ENCODE measurements around the gene FGF6.
"Not testable (repeated sequence)": the region's sequence is repeated elsewhere in the genome, so short reads cannot be mapped to it uniquely, and the experiment has no call there.

Gene FGF6, protein sequence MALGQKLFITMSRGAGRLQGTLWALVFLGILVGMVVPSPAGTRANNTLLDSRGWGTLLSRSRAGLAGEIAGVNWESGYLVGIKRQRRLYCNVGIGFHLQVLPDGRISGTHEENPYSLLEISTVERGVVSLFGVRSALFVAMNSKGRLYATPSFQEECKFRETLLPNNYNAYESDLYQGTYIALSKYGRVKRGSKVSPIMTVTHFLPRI
- long read RNA-seq, donor 1: 0 reads
- long read RNA-seq, donor 2: 0 reads
- long read RNA-seq, donor 3: 0 reads
- long read RNA-seq, donor 4: 0 reads
- long read RNA-seq, donor 5: 0 reads
- long read RNA-seq, donor 6: 0 reads
- long read RNA-seq, donor 7: 0 reads
- long read RNA-seq, donor 8: 0 reads

DNA sequence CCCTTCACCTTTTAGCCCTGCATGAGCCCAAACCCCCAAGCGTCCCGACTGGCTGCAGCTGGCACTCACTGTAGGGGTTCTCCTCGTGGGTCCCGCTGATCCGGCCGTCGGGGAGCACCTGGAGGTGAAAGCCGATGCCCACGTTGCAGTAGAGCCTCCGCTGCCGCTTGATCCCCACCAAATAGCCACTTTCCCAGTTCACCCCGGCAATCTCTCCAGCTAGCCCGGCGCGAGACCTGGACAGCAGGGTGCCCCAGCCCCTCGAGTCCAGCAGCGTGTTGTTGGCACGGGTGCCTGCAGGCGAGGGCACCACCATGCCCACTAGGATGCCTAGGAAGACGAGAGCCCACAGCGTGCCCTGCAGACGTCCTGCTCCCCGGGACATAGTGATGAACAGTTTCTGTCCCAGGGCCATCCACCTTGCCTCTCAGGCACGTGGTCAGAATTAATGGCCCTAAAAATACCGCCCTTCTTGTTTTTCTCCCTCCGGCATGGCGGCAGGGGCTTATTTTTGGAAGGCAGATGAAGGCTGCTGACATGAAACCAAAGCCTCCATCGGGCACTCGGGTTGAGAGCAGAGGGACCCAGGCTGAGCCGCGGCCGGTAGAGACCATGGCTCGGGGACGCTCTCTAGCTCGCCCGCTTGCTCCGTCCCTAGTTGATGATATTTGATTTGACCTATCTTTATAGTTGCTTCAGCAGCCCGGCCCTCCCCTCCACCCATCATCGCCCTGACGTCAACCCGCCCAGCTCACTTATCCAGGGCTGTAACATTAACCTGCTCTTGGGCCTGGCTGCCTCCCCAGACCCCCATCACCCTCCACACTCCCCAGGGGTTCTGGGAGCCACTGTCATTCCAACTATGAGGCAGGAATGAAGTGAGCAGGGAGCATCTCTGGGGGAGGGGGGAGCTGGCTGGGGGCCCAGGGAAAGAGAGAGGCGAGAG, at the start of gene FGF6:
Gene FGF6, minus strand, starts transcription at position 660 of the 946 bp plus-strand sequence. Its CDS starts 245 bp downstream, at position 415.
- DNase-seq: no peak

DNA sequence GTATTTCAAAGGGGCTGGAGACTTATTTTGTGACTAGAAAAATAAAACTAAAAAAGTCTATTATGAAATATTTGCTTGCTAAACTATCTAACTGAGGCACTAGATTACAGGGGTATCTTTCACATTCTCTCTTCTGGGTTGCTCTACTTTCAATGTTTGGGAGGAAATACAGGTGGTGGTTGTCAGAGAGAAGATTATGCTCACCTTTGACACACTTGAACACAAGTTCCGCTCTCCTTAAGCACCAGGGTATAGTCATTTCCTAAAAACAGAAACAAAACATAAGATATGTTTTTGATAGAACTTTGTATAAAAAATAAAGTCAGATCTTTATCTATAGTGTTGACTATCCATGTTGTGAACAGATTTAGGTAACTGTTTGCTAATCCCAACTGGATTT, 45.4 kb upstream of the FGF6 start:
- DNase-seq: no peak

DNA sequence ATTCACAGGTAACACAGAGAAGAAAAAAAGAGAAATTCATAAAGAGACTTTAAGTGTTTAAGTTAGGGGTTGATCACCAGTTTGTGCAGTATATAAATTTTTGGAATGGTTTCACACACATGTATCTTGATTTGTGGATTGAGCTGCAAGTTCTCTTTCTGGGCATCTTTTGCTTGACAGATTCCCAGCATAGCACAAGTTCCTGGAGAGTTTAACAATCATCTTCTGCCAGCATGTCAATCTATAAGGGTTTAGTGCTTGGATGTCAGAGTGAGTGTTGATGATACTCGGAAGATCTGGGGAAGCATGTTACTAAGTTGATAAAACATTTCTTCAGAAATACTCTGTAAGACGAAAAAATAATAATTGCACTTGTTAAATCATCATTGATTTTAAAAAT, 43.9 kb upstream of the FGF6 start:
- DNase-seq: no peak

DNA sequence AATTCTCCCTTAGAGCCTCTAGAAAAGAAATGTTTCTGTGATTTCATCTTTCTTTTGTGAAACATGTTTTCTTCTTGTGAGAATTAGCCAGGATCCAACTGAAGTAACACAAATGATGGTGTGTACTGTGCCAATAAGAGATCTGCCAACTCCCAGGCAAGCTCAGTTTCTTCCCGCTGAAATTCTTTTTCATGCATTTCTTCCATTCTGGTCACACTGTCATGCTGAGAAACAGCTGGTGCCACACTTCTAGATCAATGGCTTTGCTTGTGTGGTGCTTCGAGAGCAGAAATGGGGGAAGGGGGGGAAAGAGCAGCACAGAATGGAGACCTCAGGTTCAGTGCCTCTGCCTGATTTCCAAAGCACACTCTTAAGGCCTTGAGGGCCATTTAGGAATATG, 41.4 kb upstream of the FGF6 start:
- no peak for DNase-seq

DNA sequence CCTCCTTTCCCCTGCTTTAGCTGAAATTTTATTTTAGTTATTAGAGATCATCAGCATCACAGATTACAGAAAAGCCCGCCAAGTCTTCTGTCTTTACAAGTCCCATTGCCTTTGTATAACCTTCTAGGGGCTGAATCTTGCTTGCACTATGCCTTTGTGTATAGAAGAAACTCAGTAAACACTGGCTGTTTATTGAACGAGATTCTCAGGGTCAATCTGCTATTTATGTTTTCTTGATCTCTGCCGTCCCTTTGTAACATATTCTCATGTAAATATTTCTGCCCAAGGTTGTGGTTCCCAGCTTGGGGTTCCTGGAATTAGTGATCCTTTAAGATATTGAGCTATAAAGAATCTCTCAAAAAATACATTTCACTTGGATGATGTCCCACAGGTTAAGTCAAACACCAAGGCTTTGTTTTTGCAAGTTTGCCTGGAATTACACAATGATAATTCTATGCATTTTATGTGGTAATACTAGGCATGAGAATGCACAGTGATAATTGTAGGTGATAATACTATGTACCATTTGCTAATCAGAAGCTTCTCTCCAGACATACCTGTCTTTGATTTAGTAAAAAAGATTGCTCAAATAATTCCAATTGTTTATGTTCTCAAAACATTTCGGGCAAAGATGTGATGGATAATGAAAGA, 40.6 kb upstream of the FGF6 start:
- no peak for DNase-seq

DNA sequence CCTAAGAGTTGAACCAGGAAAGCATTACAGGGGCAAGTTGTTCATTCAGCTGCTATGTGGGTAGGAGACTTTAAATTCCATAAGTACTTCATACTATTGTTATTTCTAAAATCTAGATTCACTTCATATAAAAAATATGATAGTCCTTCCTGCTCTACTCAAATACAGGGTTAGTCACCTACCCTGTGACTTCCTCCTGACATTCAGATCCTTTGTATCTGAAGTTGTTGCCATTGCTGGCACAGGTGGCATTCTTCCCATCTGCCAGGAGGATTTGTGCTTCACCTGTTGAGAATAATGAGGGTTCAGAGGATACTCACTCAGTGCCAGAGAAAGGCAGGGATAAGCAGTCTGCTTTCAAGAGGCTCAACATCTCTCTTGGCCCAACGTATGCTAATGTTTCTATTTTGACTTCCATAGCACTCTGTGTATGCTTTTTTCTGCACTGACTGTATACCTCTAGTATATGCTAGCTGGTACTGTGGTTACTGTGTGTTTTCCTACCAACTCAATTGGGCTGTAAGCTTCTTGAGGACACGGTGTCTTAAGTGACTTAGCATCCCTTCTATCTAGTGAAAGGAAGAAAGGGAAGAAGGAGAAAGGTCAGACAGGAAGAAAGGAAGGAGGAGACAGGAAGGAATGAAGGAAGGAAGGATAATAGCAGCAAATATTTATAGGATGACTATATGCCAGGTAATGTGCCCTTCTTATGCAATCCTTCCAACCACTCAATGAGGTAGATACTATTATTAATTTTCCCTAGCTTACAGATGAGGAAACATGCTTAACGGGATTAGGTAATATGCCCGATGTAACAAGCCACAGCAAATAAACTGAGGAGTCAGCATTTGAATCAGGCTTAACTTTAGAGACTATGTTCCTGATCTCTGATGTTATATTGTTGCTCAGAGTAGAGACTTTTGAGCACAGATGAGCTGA, 38.5 kb upstream of the FGF6 start:
- no peak for DNase-seq

DNA sequence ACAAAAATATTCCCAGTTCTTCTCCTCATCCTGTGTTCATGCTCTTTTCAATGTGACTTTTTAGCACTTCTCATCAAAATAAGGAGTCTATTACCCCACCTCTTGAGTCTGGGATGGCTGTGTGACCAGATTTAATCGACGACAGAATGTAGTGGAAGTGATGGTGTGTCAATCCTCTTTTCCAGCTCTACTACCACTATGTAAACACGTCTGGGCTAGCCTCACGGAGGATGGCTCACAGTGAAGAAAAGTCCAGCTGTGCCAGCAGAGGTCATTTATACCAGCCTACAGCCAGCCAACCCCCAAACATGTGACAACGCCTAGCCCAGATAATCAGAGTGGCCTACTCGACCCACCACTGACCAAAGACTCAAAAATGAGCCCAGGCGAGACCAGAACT, 37.3 kb upstream of the FGF6 start:
- no peak for DNase-seq

DNA sequence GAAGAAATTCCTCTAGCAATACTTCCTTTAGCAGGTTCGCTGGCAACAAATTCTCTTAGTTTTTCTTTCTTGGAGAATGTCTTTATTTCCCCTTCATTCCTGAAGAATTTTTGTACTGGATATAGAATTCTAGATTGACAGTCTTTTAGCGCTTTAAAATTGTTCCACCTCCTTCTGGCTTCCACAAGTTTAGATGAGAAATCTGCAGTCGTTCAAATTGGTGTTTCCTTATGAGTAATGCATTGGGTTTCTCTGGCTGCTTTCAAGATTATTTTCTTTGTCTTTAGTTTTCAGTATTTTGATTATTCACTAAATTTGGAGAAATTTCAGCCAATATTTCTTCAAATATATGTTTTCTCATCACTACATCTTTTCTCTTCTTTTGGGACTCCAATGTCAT, 33.3 kb upstream of the FGF6 start:
- DNase-seq: no peak

DNA sequence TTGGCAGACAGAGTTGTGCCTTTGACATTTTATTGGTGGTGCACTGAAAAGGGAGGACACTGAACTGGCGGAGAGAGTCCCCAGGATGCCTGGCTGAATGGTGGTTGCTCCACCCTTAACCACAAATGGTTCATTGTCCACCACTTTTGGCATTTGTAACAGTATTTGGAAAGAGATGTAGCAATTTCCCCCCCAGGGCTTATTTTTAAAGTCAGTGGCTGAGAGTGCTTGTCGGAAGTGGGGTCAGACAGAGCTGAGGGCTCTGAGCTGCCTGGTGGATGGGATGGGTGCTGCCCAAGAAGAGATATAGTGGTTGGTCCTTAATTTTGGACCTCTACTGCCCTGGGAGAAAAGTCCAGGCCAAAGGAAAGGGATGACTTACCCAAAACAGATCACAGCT, 31.5 kb upstream of the FGF6 start:
- no peak for DNase-seq

DNA sequence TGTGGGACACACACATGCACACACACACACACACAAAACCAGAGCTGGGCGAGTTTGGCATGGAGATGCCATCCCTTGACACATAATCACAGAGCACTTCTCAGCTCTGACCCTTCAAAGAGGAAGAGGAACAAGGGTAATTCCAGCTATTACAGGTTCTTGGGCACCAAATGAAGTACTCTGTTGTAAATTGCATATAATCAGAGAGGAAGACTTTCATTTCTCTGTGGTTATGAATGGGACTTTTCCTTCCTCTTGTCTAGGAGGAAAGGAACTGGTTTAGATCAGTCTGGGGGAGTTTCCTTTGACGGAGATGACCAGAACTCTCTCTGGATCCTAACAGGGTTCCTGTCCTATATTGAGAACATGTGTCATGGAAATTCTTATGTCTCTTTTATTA, 26.4 kb upstream of the FGF6 start:
- DNase-seq: no peak

DNA sequence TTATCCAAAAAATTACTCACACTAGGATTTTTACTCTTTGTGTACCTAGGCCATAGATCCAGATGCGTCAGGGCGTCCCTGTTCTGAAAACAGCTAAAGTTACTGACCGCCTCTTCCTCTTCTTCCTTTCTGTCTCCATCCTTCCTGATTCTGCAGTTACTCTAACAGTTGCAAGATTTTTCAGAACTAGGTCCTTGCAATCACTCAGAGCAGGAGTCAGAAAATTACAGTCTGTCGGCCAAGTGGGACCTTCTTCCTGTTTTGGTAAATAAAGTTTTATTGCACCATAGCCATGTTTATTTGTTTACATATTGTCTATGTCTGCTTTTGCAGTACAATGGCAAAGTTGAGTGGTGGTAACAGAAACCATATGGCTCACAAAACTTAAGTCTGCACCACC, 25.6 kb upstream of the FGF6 start:
- DNase-seq: no peak

DNA sequence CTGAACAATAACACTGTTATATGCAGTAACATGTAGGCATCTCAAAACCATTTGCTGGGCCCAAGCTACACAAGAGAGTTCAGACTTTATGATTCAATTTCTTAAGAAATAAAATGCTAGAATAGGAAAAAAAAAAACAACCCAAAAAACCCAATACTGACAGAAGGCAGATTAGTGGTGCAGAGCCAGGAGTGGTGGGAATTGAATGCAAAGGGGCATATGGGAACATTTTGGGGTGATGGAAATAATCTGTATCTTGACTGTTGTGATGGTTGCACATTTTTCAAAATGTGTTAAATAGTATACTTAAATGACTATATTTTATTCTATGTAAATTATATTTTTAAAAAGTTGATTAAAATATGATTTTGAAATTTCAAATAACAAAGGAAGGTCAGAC, 23.4 kb upstream of the FGF6 start:
- no peak for DNase-seq

DNA sequence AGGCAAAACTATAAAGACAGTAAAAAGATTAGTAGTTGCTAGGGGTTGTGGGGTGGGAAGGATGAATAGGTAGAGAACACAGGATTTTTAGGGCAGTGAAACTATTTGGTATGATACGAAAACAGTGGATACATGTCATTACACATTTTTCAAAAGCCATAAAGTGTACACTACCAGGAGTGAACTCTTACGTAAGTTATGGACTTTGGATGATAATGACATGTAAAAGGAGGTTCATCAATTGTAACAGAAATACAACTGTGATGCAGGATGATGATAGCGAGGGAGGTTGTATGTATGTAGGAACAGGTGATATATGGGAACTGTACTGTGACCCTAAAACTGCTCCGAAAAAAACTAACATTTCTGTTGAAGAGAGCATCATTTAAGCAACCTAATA, 15.1 kb upstream of the FGF6 start:
- DNase-seq: no peak

DNA sequence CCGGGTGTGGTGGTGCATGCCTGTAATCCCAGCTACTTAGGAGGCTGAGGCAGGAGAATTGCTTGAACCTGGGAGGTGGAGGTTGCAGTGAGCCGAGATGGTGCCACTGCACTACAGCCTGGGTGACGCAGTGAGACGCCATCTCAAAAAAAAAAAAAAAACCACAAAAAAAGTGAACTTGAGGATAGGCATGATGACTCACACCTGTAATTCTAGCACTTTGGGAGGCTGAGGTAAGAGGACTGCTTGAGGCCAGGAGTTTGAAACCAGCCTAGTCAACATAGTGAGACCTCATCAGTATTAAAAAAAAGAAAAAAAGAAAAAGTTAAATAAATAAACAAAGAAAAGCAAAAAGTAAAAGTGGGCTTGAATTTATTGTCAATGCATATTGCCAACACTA, 10.2 kb upstream of the FGF6 start:
- DNase-seq: not testable (repeated sequence)

DNA sequence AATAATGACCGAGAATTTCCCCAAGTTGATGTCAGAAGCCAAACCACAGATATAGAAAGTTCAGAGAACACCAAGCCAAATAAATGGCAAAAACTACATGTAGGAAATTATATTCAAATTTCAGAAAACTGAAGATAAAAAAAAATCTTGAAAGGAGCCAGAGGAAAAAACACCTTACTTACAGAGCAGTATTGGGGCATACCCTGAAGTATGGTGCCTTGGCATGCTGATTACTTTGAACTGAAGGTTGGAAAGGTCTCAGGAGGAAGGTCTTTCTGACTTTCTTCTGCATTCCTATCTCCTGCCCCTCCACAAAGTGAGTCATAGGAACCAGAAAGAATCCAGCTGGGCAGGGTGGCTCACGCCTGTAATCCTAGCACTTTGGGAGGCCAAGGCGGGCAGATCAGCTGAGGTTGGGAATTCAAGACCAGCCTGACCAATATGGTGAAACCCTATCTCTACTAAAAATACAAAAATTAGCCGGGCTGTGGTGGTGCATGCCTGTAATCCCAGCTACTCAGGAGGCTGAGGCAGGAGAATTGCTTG, 8.8 kb upstream of the FGF6 start:
- DNase-seq: no peak

DNA sequence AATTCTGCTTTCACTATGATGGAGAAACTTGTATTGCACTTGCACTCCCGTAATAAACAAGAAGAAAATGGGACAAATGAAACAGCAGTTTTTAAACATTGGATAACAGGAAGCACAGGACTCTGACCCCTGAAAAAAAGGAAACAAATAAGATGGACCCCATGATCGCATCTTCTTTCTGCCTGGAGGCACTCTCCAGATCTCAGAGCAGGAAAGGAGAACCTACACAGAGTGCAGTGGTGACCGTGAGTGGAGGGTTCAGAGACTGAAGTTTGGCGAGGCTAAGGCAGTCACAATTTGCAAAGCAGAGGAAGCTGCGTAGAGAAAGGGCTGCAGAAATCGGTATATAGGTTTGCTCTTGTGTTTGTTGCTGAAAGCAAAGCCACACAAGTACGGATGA, 6.1 kb upstream of the FGF6 start:
- no peak for DNase-seq

DNA sequence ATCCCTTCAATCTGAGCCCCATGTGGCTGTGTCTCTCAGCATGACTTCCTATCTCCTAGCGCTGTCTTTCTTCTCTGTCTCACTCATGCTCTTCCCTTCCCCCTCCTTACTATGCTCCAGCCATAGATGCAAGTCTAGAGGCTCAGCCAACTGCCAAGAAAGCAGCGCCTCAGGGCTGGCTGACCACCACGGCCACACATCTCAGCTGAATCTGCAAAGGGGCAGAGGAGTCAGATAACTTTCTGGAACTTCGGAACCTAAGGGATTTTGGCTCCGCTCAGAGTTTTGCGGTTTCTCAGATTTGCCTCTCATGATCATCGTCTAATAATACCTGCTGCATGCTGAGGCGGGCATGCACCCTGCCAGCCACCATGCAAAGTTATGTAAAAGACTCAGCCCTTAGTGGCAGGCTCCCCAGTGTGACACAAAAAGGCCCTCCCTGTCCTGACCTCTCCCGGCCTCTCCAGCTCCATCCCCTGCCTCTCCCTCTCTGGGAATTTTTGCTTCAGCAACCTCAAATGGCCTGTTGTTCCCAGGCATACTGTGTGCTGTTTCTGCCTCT, 5.0 kb upstream of the FGF6 start:
- no peak for DNase-seq

DNA sequence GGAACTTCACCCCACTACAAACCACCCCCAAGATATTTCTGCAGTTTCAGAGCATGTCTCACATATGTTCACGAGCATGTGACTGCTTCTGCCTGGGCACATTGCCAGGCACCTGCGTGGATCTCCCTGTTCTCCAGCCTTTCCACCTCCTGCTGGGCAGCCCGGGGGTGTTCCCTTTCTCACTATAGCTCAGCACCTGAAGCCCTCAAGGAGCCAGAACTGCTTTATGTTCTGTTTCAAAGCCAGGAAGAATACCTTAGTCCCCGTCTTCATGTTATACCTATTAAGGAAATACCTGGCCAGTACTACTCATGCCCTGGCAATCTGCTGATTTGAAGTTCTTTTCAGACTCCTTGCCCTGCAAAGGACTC, 4.2 kb upstream of the FGF6 start:
- no peak for DNase-seq

DNA sequence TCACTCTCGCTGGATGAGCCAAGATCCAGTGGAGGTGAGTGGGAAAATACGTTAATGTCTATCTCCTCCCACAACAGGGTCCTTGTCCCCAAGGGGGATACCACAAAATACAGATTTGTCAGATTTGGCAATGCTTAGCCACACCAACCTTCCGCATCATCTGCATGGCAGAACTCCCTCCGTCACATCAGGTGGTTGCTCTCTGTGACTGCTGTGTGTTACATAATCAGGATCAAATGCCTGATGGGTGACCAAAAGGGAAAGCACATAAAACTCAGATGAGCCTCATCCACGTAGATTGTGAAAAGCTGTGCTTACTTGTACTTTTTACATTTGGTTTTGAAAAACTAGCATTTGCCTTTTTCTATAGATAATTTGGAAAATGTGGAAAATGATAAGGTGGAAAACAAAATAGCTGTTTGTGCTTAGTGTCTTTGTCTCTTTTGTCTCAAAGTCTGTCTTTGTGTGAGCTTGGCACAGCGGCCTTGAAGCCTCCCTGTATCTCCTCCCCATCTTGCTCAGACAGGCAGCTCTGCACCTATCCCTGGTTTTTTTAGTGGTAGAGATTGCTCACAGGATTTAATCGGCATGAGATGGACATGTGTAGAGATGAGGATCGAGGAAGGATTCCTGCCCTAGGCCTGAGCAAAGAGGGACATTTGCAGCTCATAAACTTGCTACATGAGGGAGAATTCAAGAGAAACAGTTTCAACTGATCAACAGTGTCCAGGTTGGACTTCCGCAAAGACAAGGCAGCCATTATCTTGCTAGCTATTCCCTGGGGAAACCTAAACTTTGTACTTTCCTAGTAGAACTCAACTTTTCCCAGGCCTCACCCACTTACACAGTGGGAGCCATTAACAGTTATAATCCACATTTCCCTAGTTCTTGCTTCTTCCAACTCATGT, 3.6 kb upstream of the FGF6 start:
- no peak for DNase-seq

DNA sequence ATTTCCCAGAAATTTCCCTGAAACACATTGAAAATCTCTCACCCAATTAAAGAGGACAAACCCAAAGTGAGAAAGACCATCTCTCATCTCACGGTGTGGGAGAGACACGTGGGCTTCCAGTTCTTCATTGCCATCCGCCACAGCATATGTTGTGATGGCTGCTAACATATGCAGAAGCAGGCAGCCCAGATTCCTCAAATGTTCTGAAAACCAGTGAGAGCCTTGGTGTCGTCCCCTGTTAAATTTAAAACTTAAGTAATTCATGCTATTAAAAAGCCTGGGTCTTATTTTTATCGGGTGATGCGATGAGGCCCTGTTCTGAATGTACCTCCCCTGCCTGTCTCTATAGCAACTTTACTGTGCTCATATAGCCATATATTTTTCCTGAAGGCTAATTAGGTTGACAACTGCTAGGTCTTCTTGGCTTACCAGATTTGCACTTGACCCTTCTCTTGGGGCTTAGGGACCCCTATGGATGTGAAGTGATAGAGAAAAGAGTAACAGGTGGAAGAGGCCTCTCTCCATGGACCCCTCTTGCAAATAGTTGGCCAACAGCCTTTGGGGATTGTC, 2.8 kb upstream of the FGF6 start:
- DNase-seq: no peak
